Vagina (tissue), 2 donors: ENCODE data around the gene RICTOR.

Experiments used
- CTCF ChIP-seq, 3 experiments: fragments of 450-650 bp in 2 of 3; fragments of 200-600 bp in 1 of 3; sonication (generic) in 1 of 3; IDR thresholded peaks; one replicate each; pipeline ENCODE4 v1.5.1; 2017 to 2019; ENCODE audit warnings: antibody characterized with exemption in 3 of 3, mild to moderate bottlenecking in 2 of 3, moderate library complexity in 2 of 3
- POLR2A ChIP-seq, 2 donors: fragments of 450-650 bp; IDR thresholded peaks; one replicate each; pipeline ENCODE4 v1.6.1; 2017; ENCODE audit warnings: antibody characterized with exemption in 2 of 2, mild to moderate bottlenecking in 2 of 2, moderate library complexity in 2 of 2
- POLR2AphosphoS5 ChIP-seq, 2 donors: sonication (generic); formaldehyde crosslinking; IDR thresholded peaks; one replicate each; pipeline ENCODE4 v1.9.0; 2017; ENCODE audit warnings: antibody characterized with exemption in 2 of 2, mild to moderate bottlenecking in 2 of 2, low read depth in 1 of 2; ENCODE audit not compliant: insufficient read depth in 1 of 2

GRCh38 chr5:39091940-39092580, 17.9 kb upstream of the RICTOR start:
- TF ChIP-seq CTCF (IDR thresholded peaks at IDR 0.05) (no peak), POLR2AphosphoS5 (IDR thresholded peaks at IDR 0.05; ENCODE audit: insufficient read depth in 1 of 2, low read depth in 1 of 2) (no peak), POLR2A (IDR thresholded peaks at IDR 0.05) (no peak)
